COLO668 (cell line): ENCODE results near the gene LTBP1.
"Not testable (repeated sequence)": the region's sequence is repeated elsewhere in the genome, so short reads cannot be mapped to it uniquely, and the experiment has no call there.

Source experiments
- DNase-seq: peaks from one replicate; lab custom pipeline; 2025; ENCODE audit not compliant: unreplicated experiment; lab: John Stamatoyannopoulos, UW

LTBP1 gene

GRCh38 chr2:33216508-33217182, 269.9 kb downstream of the LTBP1 start:
- no peak for DNase-seq

DNA sequence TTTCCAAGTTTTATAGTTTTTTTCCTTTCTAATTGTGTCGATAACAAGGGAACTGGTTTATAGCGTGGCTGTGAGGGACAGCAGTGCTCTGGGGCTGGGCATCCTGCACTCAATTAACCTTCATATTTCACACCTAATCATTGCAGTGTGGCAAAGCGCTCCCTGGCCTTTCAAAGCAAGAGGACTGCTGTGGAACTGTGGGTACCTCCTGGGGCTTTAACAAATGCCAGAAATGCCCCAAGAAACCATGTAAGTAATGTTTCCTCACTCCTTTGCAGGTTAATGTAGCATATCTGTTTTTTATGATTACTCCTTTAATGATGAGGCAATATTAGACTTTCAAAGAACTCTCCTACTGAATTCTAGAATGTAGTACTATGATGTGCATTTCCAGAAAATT, 270.7 kb downstream of the LTBP1 start:
- no peak for DNase-seq

DNA sequence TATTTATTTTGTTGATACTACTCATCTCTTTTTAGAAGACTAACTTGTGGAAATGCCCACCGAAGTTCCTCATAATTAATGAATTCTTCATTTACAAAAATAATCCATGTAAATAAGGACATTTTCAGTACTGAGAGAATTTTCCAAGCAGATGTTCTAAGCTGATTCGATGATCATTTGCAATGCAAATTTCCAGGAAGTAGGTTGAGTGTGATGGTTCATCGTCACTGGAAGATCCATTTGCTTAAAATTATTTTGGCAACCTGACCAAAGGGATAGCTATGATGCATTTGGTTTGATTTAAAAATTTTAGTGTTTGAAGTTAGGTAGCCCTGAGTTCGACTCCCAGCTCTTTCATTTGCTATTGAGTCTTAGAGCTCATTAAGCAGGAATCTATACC, 272.4 kb downstream of the LTBP1 start:
- DNase-seq = no peak

- no peak for DNase-seq
Measured at GRCh38 chr2:33219850-33220275, 273.1 kb downstream of the LTBP1 start.

GRCh38 chr2:33220533-33220932, 273.8 kb downstream of the LTBP1 start:
- DNase-seq = no peak

DNA sequence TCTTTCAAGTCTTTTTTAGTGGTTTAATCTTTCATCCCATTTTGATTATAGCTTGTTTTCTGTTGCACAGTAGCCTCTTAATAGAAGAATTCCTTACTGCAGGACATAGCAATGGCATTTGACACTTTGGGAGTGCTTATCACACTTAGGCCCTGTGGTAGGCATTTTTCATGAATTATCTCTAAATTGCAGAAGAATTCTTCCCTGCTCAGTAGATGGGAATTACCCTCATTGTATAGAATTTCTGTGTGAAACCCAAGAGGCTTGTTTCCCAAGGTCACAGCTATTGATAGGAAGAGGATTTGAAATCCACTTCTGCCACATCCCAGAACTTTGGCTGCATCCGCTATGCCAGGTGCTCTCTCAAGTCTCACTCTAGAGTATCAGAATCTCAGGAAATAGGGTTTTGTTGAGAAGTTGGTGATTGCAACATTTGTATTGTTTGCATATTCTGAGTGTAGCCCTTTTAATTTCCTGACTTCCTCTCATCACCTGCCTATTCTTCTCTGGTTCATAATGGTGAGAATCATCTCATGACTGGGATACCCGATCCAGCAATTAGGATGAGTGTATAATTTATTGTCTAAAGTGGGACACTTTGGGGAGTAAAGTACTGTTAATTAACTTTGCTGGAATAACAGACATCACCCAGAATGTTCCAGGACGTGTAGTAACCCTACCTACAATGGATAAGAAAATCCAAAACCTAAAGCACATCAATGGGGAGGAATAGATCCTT, 274.5 kb downstream of the LTBP1 start:
- no peak for DNase-seq

- DNase-seq = no peak
Measured at GRCh38 chr2:33222309-33222708, 275.6 kb downstream of the LTBP1 start.

- no peak for DNase-seq
Measured at GRCh38 chr2:33223856-33224255, 277.1 kb downstream of the LTBP1 start.

DNA sequence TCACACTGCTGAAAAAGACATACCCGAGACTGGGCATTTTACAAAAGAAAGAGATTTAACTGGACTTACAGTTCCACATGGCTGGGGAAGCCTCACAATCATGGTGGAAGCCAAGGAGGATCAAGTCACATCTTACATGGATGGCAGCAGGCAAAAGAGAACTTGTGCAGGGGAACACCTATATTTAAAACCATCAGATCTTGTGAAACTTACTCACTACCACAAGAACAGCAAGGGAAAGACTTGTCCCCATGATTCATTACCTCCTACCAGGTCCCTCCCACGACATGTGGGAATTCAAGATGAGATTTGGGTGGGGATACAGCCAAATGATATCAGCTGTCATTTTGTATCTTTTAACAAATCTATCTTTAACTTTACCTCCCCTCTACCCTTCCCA, 278.6 kb downstream of the LTBP1 start:
- DNase-seq = no peak

DNA sequence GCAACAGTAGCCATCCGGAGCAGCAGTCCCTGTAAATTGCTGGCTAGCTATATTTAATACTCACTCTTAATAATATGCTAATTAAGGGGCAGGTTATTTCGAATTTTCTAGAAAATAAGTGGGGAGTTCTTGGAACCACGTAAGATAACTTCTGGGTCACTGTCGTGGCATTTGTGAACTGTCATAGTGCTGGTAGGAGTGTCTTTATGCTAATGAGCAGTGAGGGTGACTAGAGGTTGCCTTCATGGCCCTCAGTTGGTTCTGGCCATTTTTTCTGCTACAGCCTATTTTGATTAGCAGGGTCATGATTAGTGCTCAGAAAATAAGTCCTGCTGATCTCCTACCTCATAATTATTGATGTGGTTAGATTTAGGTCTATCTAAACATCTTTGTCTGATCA, 279.8 kb downstream of the LTBP1 start:
- no peak for DNase-seq

DNA sequence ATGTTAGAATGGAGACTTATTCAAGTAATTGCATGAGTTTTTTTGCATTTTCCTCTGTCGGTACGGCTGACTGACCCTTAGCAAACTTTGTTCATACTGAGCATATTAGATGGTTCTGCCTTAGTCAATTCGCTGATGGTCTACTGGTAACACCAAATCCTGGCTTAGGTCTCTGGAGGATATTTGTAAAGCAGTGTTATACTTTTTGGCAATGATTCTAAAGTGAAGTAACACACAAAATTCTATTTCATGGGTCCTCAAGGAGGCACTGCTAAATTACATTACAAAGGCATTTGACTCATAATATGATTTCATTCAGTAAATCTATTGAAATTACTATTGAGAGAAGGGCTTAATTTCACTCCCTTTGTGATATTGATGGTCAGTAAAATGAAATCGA, 282.9 kb downstream of the LTBP1 start:
- no peak for DNase-seq

DNA sequence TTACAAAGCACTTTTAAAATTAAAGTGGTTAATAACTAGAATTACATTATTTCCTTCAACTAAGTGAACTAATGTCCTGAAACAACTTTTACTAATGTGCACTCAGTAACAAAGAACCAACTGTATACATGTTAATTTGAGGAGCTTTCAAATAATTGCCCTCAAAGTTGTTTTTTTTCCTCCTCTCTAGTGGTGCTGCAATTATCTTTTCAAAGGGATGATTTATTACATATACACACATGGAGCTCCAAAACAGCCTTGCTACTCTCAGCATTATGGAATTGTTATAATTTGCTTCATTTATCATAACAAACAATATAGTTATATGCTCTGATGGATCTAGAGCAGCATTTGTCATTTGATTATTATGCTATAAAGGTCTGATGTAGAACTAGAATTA, 283.4 kb downstream of the LTBP1 start:
- no peak for DNase-seq

DNA sequence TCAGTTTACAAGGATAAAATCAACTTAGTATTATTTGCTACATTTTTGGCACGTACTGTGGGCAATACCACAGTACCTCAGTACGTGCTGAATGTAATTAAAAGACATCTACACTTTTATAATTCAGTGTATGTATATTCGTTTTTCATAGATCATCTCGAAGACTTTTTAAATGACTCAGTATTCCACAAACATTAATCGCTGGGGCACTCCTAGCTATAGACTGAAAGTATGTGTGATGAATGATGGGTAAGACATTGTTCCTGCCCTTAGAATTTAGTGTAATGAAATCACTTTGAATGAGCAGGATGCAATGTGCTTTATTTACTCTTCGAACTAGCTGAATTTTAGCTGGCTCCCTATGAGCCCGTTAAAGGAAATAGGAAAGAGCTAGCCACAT, 284.1 kb downstream of the LTBP1 start:
- DNase-seq = no peak

GRCh38 chr2:33235559-33235958, 288.8 kb downstream of the LTBP1 start:
- not testable (repeated sequence) for DNase-seq

GRCh38 chr2:33236482-33237385, 290.0 kb downstream of the LTBP1 start:
- no peak for DNase-seq

- DNase-seq = no peak
Measured at GRCh38 chr2:33238111-33238510, 291.4 kb downstream of the LTBP1 start.

DNA sequence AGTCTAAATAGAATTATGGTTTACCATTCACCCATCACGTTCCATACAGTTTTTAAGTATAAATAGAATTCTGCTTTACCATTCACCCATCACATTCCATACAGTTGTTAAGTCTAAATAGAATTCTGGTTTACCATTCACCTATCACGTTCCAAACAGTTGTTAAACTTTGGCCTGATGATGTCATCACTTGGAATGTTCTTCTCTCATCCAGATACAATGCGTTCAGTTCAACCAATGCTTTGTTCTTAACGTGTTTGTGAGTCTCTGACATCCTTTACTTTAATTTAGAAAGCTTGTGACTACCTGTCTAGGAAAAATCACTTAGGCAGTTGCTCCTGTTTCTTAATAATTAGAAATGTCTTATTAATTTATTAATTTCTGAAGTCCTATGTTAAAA, 293.4 kb downstream of the LTBP1 start:
- no peak for DNase-seq

DNA sequence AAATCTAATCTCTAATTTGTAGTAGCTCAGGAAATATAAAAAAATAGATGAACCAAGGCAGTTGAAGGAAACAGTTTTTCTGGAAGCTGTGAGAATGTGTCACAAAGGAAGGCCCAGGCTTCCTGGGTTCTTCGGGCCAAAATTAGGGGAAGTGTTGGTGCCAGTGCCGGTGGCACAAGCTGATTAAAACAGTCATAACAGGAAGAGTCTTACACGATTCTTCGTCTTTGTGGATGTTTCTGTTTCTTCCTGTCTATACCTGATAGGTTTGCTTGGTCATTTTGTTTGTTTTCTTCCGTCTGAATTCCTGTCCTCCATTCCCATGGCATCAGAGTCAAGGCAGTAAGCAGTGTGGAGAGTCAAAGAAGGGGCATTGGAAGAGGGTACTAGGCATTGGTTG, 294.3 kb downstream of the LTBP1 start:
- DNase-seq = no peak

DNA sequence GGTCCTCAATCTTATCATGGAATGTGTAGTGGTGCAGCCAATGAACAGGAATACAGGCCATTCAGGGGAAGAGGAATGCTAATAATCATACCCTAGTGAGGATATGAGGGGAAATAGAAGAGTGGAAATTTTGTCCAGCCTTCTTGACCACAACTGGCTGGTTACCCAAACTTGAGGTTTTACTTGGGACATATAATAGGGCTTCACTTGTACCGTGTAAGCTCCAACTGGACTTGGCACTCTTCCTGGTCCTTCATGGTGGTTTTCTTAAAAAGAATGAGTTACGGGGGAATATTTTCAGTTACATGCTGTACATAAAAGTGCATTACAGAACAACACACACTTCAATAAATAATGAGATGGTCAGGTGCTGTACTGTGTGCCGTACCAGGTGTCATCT, 294.8 kb downstream of the LTBP1 start:
- no peak for DNase-seq

DNA sequence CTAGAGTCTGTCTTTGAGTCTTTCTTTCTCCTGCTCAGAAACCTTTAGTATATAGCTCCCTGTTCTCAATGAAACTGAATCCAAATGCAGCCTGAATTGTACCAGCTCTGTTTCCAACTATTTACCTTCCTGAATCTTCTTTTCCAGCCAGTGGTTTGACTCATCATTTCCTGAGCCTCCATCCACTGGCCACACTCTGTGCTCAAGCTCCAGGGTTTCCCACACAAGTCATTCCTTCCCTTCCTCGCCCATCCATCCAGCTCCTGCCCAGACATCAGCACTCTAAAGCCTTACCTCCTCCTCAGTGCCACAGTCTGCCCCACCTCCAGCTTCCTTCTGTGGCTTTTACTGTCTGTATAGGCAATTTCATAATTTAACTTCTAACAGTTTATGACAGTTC, 296.1 kb downstream of the LTBP1 start:
- DNase-seq = no peak

GRCh38 chr2:33246432-33246831, 299.7 kb downstream of the LTBP1 start:
- no peak for DNase-seq

DNA sequence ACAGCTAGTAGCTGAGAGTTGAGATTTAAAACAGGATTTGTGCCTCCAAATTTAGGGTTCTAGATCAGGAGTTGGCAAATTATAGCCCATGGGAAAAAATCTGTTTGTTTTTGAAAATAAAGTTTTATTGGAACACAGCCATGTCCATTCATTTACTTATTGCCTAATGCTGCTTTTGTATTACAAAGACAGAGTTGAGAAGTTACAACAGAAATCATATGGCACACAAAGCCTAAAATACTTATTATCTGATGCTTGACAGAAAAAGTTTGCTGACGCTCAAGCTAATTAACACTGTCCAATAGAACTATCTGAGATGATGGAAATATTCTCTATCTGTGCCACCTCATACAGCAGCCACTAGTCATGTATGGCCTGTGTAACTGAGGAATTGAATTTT, 300.6 kb downstream of the LTBP1 start:
- no peak for DNase-seq
